Choroid plexus epithelial cell (primary cell): ENCODE data around the gene MXD3.
A peak's percentile ranks its signal among the peaks of the same experiment; 100 is the strongest.

Source experiments
- DNase-seq: peaks from one replicate; pipeline ENCODE4 v3.0.0-alpha.2; 2010; ENCODE audit warnings: low read depth
- H3K4me3 ChIP-seq: 2 replicates; pipeline ENCODE4 v1.5.1; 2011; ENCODE audit warnings: low read depth, mild to moderate bottlenecking, control low read depth, low read length, moderate library complexity
- CTCF ChIP-seq: conservative IDR thresholded peaks from 2 replicates; pipeline ENCODE4 v1.5.1; 2011; ENCODE audit warnings: low read depth, mild to moderate bottlenecking, control low read depth, inconsistent platforms, low read length, moderate library complexity

The MXD3 gene

DNA sequence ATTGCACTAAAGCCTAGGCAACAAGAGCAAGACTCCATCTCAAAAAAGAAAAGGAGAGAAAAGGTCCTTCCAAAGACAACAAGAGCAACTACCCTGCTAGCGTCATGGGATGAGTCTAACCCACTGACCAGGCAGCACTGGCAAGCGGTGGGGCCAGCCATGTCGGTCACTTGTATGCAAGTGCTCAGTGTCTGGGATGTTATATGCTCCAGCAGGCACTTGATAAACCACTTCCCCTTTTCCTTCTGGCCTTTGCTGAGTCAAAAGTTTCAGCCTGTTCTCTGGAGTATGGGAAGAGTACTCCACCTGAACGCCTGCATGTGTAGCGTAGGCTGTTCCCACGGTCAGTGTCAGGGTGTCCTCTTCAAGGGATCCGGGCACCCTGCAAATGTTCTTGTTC is 9.2 kb upstream of the MXD3 start:
- no peak overlapping the region for H3K4me3 ChIP-seq
- no peak for DNase-seq
- no peak for TF ChIP-seq CTCF

- no peak for DNase-seq
- TF ChIP-seq CTCF, result no peak
- H3K4me3 ChIP-seq, result no peak overlapping the region
Measured at GRCh38 chr5:177319913-177320588, 8.4 kb upstream of the MXD3 start.

DNA sequence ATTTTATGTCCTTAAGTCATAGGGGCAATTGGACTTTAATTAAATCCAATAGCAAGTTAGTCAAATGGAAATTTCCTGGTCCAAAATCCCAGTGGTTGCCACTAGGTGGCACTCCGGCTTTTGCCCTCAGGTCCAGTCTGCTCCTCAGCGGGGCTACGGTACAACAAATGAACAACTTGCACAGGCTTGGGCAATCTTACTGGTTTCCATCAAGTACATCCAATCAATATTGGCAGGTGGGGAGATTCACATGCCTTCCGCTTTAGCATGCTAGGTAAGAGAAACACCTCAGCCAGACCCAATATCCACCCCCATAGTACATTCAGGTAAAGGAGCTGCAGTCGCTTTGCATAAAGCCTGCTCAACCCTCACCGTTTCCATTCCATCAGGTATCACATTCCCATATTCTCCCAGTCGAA is 6.3 kb upstream of the MXD3 start:
- no peak overlapping the region for H3K4me3 ChIP-seq
- TF ChIP-seq CTCF, result peak; percentile 95
- peak; percentile 91 for DNase-seq

- no peak for DNase-seq
- no peak overlapping the region for H3K4me3 ChIP-seq
- TF ChIP-seq CTCF, result no peak
Measured at GRCh38 chr5:177316005-177316404, 4.3 kb upstream of the MXD3 start.

GRCh38 chr5:177315411-177315810 is 3.7 kb upstream of the MXD3 start:
- no peak for DNase-seq
- H3K4me3 ChIP-seq, result no peak overlapping the region
- TF ChIP-seq CTCF, result no peak

DNA sequence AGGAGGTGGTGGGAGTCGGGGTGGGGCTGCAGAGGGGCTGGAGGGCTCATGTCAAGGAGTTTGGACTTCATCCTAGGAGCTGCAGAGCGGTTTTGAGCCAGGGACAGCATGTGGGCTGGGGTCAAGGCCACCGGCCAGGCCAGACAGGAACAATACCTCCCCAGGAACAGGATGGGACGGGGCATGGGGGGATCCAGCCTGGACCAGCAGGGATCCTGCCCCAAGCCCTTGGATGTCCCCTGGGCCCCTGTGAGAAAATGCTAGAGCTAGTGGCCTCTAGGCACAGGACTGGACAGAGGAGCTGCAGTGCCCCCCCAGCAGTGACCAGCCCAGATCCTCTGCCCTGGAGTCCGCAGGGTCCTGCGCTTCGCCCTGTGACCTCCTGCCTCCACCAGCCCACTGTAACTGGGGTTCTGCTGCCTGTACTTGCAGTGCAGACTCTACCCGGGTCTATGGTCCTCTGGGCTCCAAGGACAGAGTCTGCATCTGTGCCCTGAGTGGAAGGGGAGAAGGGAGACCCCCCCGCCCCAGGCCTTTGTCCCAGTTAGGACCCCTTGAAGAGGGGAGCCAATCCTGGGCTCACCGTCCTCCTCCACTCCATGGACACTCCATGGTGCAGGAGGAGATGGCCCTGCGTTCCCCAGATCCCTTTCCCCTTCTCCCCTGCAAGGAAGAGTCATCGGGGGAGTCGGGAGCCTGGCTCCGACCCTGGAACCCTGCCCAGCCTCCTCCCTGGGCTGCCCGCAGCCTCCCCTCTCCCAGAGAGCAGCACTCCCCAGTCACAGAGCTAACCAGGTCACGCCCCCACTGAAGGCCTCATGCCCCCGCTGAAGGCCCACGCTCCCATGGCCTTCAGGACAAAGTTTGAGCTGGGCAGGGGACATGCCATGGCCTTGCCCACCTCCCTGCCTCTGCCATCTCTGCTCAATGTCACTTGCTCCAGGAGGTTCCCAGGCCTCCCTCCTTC is 3.0 kb upstream of the MXD3 start:
- no peak for DNase-seq
- no peak for TF ChIP-seq CTCF
- H3K4me3 ChIP-seq, result no peak overlapping the region
